ENCODE results near the gene EPC2.

Gene EPC2

GRCh38 chr2:148739454-148740105, 95.0 kb downstream of the EPC2 start:
- DNase-seq: no peak
- WGBS (ENCODE audit: extremely low coverage, insufficient coverage, low lambda C conversion rate): no CpG with 5 or more reads among the region's 2 CpGs
- Histone ChIP-seq H3K4ac (ENCODE audit: low read depth, low read length) (no peak overlapping the region), H4K8ac (ENCODE audit: low read depth, low read length) (no peak overlapping the region), H3K56ac (ENCODE audit: low read length) (no peak overlapping the region), H3K4me2 (ENCODE audit: low read length) (no peak overlapping the region), H3K79me1 (ENCODE audit: low read length) (peaks cover 6% of the 10 kb centered on the region), H3K4me3 (ENCODE audit: low read length) (no peak overlapping the region), H2BK120ac (ENCODE audit: low read depth, low read length) (no peak overlapping the region), H2BK15ac (replicated peaks; ENCODE audit: low read depth) (no peak overlapping the region), H2AK5ac (ENCODE audit: low read length) (no peak overlapping the region), H3K4me1 (ENCODE audit: control insufficient read depth, low read depth, low read length) (peaks cover 2% of the 10 kb centered on the region), H3K79me2 (ENCODE audit: control insufficient read depth, insufficient read depth, low read length) (peaks cover 5% of the 10 kb centered on the region), H3K23ac (ENCODE audit: low read length) (no peak overlapping the region), H3K27ac (ENCODE audit: low read depth, low read length) (no peak overlapping the region), H3K27me3 (ENCODE audit: insufficient read depth, low read length, poor library complexity) (no peaks in the 10 kb centered on the region), H2BK5ac (ENCODE audit: low read length) (no peak overlapping the region), H3K9ac (ENCODE audit: low read length) (no peak overlapping the region), H4K5ac (ENCODE audit: low read length) (no peak overlapping the region), H3K36me3 (ENCODE audit: control insufficient read depth, insufficient read depth, low read length) (no peaks in the 10 kb centered on the region), H3K18ac (ENCODE audit: low read length) (no peak overlapping the region)

DNA sequence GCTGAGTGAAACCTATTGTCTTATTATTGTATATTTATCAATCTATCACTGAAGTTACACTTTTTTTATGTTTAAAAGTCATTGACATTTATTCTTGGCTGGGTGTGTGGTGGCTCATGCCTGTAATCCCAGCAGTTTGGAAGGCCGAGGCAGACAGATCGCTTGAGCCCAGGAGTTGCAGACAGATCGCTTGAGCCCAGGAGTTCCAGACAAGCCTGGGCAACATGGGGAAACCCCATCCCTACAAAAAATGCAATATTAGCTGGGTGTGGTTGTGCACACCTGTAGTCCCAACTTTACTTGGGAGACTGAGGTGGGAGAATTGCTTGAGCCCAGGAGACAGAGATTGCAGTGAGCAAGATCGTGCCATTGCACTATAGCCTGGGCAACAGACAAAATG, 97.8 kb downstream of the EPC2 start:
- peaks cover 6% of the 10 kb centered on the region for H3K79me1 ChIP-seq (ENCODE audit: low read length)
- DNase-seq: no peak
- no peak overlapping the region for H4K5ac ChIP-seq (ENCODE audit: low read length)
- H4K8ac ChIP-seq (ENCODE audit: low read depth, low read length): no peak overlapping the region
- H3K4me3 ChIP-seq (ENCODE audit: low read length): no peak overlapping the region
- H3K27ac ChIP-seq (ENCODE audit: low read depth, low read length): no peak overlapping the region
- H3K36me3 ChIP-seq (ENCODE audit: control insufficient read depth, insufficient read depth, low read length): no peaks in the 10 kb centered on the region
- no peaks in the 10 kb centered on the region for H3K27me3 ChIP-seq (ENCODE audit: insufficient read depth, low read length, poor library complexity)
- no peak overlapping the region for H2BK5ac ChIP-seq (ENCODE audit: low read length)
- no peak overlapping the region for H2BK15ac ChIP-seq (replicated peaks; ENCODE audit: low read depth)
- WGBS (ENCODE audit: extremely low coverage, insufficient coverage, low lambda C conversion rate): no CpG with 5 or more reads among the region's 4 CpGs
- no peak overlapping the region for H3K4ac ChIP-seq (ENCODE audit: low read depth, low read length)
- peaks cover 4% of the 10 kb centered on the region for H3K79me2 ChIP-seq (ENCODE audit: control insufficient read depth, insufficient read depth, low read length)
- no peak overlapping the region for H2AK5ac ChIP-seq (ENCODE audit: low read length)
- no peak overlapping the region for H3K56ac ChIP-seq (ENCODE audit: low read length)
- H2BK120ac ChIP-seq (ENCODE audit: low read depth, low read length): no peak overlapping the region
- no peak overlapping the region for H3K9ac ChIP-seq (ENCODE audit: low read length)
- no peak overlapping the region for H3K18ac ChIP-seq (ENCODE audit: low read length)
- H3K23ac ChIP-seq (ENCODE audit: low read length): no peak overlapping the region
- no peak overlapping the region for H3K4me2 ChIP-seq (ENCODE audit: low read length)
- peaks cover 7% of the 10 kb centered on the region for H3K4me1 ChIP-seq (ENCODE audit: control insufficient read depth, low read depth, low read length)

GRCh38 chr2:148745151-148745851, 100.8 kb downstream of the EPC2 start:
- Histone ChIP-seq H3K36me3 (ENCODE audit: control insufficient read depth, insufficient read depth, low read length) (no peaks in the 10 kb centered on the region), H2BK120ac (ENCODE audit: low read depth, low read length) (no peak overlapping the region), H2BK15ac (replicated peaks; ENCODE audit: low read depth) (no peak overlapping the region), H3K27ac (ENCODE audit: low read depth, low read length) (no peak overlapping the region), H4K5ac (ENCODE audit: low read length) (no peak overlapping the region), H3K4me3 (ENCODE audit: low read length) (no peak overlapping the region), H3K4me1 (ENCODE audit: control insufficient read depth, low read depth, low read length) (peaks cover 8% of the 10 kb centered on the region), H3K9ac (ENCODE audit: low read length) (no peak overlapping the region), H3K4me2 (ENCODE audit: low read length) (no peak overlapping the region), H3K56ac (ENCODE audit: low read length) (no peak overlapping the region), H3K18ac (ENCODE audit: low read length) (no peak overlapping the region), H2BK5ac (ENCODE audit: low read length) (no peak overlapping the region), H3K79me2 (ENCODE audit: control insufficient read depth, insufficient read depth, low read length) (peaks cover 3% of the 10 kb centered on the region), H3K27me3 (ENCODE audit: insufficient read depth, low read length, poor library complexity) (no peaks in the 10 kb centered on the region), H3K4ac (ENCODE audit: low read depth, low read length) (no peak overlapping the region), H3K23ac (ENCODE audit: low read length) (no peak overlapping the region), H3K79me1 (ENCODE audit: low read length) (peaks cover 3% of the 10 kb centered on the region), H4K8ac (ENCODE audit: low read depth, low read length) (no peak overlapping the region), H2AK5ac (ENCODE audit: low read length) (no peak overlapping the region)
- peak; percentile 71 for DNase-seq
- WGBS (ENCODE audit: extremely low coverage, insufficient coverage, low lambda C conversion rate): no CpG with 5 or more reads among the region's 3 CpGs

DNA sequence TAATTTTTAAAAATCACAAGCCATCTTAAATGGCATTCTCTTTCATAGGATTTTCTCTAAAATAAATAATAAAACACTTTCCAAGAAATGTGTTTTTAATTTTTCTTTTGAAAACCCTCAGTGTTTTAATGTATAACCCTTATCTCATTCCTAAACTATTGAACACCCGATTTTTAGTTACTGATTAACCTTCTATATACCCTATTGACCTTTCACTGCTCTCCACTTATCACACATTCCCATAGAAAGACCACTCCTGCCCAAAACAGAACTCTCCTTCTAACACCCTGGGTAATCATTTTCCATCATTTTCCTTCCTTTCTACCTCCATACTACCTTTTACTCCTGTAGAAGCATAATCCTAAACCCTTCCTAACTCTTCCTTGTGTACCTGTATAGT, 102.4 kb downstream of the EPC2 start:
- Histone ChIP-seq H2BK120ac (ENCODE audit: low read depth, low read length) (no peak overlapping the region), H3K79me1 (ENCODE audit: low read length) (peaks cover 3% of the 10 kb centered on the region), H3K4me2 (ENCODE audit: low read length) (no peak overlapping the region), H3K4ac (ENCODE audit: low read depth, low read length) (no peak overlapping the region), H4K8ac (ENCODE audit: low read depth, low read length) (no peak overlapping the region), H3K18ac (ENCODE audit: low read length) (no peak overlapping the region), H2BK15ac (replicated peaks; ENCODE audit: low read depth) (no peak overlapping the region), H3K4me3 (ENCODE audit: low read length) (no peak overlapping the region), H2AK5ac (ENCODE audit: low read length) (no peak overlapping the region), H3K36me3 (ENCODE audit: control insufficient read depth, insufficient read depth, low read length) (no peaks in the 10 kb centered on the region), H2BK5ac (ENCODE audit: low read length) (no peak overlapping the region), H3K27me3 (ENCODE audit: insufficient read depth, low read length, poor library complexity) (no peaks in the 10 kb centered on the region), H3K23ac (ENCODE audit: low read length) (no peak overlapping the region), H3K56ac (ENCODE audit: low read length) (no peak overlapping the region), H3K4me1 (ENCODE audit: control insufficient read depth, low read depth, low read length) (peaks cover 8% of the 10 kb centered on the region), H3K79me2 (ENCODE audit: control insufficient read depth, insufficient read depth, low read length) (peaks cover 3% of the 10 kb centered on the region), H3K27ac (ENCODE audit: low read depth, low read length) (no peak overlapping the region), H3K9ac (ENCODE audit: low read length) (no peak overlapping the region), H4K5ac (ENCODE audit: low read length) (no peak overlapping the region)
- no peak for DNase-seq
- no CpG with 5 or more reads among the region's 1 CpG for WGBS (ENCODE audit: extremely low coverage, insufficient coverage, low lambda C conversion rate)

- H3K23ac ChIP-seq (ENCODE audit: low read length): no peak overlapping the region
- H2BK15ac ChIP-seq (replicated peaks; ENCODE audit: low read depth): no peak overlapping the region
- no peak overlapping the region for H3K9ac ChIP-seq (ENCODE audit: low read length)
- peaks cover 6% of the 10 kb centered on the region for H3K4me1 ChIP-seq (ENCODE audit: control insufficient read depth, low read depth, low read length)
- H3K18ac ChIP-seq (ENCODE audit: low read length): no peak overlapping the region
- no peak overlapping the region for H3K4ac ChIP-seq (ENCODE audit: low read depth, low read length)
- no peak overlapping the region for H4K8ac ChIP-seq (ENCODE audit: low read depth, low read length)
- H3K27ac ChIP-seq (ENCODE audit: low read depth, low read length): no peak overlapping the region
- H3K79me1 ChIP-seq (ENCODE audit: low read length): peaks cover 3% of the 10 kb centered on the region
- no peak overlapping the region for H2AK5ac ChIP-seq (ENCODE audit: low read length)
- peaks cover 3% of the 10 kb centered on the region for H3K79me2 ChIP-seq (ENCODE audit: control insufficient read depth, insufficient read depth, low read length)
- H3K27me3 ChIP-seq (ENCODE audit: insufficient read depth, low read length, poor library complexity): no peaks in the 10 kb centered on the region
- no peak for DNase-seq
- no peak overlapping the region for H3K4me2 ChIP-seq (ENCODE audit: low read length)
- H4K5ac ChIP-seq (ENCODE audit: low read length): no peak overlapping the region
- H2BK5ac ChIP-seq (ENCODE audit: low read length): no peak overlapping the region
- H3K4me3 ChIP-seq (ENCODE audit: low read length): no peak overlapping the region
- H2BK120ac ChIP-seq (ENCODE audit: low read depth, low read length): no peak overlapping the region
- no peaks in the 10 kb centered on the region for H3K36me3 ChIP-seq (ENCODE audit: control insufficient read depth, insufficient read depth, low read length)
- WGBS (ENCODE audit: extremely low coverage, insufficient coverage, low lambda C conversion rate): no CpG with 5 or more reads among the region's 4 CpGs
- no peak overlapping the region for H3K56ac ChIP-seq (ENCODE audit: low read length)
Observed at GRCh38 chr2:148751907-148752306, 107.4 kb downstream of the EPC2 start.
